Dermis microvascular lymphatic vessel endothelial cell (primary cell): Measurements from ENCODE around the gene ARHGEF16. TPM values are rescaled to one million over a fixed set of nuclear protein-coding genes. Genes with fewer than 3 reads are reported as not detected.

ENCODE experiments used
- total RNA-seq: library from RNA; depleted of rRNA; stranded (reverse); fragments of >200 nt; gene quantifications from 2 replicates; pipeline ENCODE4 v1.2.1, GENCODE V29; 2014

ARHGEF16 gene
- total RNA-seq, 1 donor from 2014 or later = 0.39 TPM

Other genes starting within 250 kb of the ARHGEF16 start
- 69.3 and 239 TPM in 2 replicates for gene MEGF6, start 156.8 kb downstream of the ARHGEF16 start, total RNA-seq
- 20.2 and 40.3 TPM in 2 replicates for gene TPRG1L, start 170.3 kb downstream of the ARHGEF16 start, total RNA-seq
- 16.2 and 22.4 TPM in 2 replicates for gene WRAP73, start 195.4 kb downstream of the ARHGEF16 start, total RNA-seq
- under 0.01 TPM in 1 of 2 replicates, not detected in the other for gene TP73, start 197.9 kb downstream of the ARHGEF16 start, total RNA-seq